GM19240 (cell line): ENCODE results near the gene CAMSAP1.

Experiments
- DNase-seq: peaks from one replicate; pipeline ENCODE4 v3.0.0; 2011; ENCODE audit warnings: low spot score; ENCODE audit not compliant: insufficient read length

CAMSAP1 gene

DNA sequence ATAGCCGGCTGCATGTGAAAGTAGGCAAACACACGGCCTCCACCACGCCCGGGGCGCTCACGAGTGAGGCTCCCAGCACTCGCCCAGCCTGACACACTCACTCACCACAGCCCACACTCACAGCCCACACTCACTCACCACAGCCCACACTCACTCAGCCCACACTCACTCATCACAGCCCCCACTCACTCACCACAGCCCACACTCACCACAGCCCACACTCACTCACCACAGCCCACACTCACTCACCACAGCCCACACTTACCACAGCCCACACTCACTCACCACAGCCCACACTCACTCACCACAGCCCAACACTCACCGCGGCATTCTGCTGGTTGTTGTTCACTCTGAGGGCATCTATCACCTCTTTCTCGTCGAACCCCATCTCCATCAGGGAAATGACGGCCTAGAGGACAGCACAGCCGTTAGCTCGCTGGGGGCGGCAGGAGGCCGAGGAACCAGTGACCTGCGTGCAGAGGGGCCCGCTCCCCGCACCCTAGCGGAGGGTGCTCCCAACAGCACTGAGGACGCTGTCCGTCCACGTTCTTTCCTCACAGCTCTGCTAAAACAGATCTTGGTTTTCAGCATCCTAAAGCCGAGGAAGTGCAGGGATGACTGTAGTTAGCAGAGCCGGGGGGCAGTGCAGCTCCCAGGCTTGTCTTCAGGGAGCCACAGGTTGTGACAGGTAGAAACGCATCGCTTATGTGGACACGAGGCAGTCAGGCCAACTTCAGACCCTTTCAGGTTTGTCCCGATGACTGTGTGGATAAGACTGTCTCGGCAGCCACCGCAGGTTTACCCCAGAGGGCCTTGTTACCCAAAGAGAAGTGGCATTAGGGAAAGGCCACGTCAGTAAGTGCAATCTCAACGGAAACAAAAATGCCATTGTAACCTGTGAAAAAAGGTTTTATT is 32.3 kb upstream of the CAMSAP1 start:
- no peak for DNase-seq

DNA sequence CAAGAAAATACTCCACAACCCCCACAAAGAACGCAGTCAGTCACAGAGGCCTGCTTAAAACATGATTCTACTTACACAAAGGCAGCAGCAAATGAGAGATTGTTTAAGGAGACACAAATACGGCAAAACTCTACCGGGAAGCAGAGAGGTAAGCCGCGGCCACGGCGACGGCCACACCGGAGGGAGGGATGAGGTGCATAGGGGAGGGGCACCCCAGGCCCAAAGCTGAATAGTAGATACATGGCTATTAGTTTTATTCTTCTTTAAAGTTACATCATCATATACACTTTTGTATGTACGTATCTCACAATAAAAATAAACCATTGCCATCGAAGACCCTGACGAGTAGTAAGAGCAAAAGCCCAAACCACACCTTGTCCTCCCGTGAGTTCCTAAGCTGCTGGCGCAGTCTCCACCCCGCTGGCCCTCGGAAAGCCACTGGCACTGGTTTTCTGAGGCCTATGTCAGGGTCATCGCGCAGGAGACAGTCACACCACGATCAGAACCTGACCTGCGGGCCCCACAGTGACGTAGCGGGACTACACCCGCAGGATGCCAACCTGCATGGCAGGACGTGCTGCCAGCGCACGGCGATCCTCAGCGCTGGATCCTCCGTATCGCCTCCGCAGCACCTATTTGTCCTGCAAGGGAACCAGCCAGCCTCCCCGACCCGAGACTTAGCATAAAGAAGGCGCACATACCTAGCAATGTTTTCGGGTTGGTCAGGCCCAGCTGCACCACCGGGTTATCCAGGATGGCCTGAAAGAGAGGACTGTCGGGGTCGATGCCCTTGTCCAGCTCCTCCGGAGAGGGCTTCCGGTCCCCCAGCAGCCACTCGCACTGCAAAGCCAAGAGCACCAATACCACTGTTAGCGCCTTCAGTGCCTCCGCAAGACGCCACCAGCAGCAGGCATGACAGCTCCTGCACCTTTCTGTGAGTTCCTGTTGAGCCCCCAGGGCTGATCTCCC is 30.5 kb upstream of the CAMSAP1 start:
- no peak for DNase-seq

DNA sequence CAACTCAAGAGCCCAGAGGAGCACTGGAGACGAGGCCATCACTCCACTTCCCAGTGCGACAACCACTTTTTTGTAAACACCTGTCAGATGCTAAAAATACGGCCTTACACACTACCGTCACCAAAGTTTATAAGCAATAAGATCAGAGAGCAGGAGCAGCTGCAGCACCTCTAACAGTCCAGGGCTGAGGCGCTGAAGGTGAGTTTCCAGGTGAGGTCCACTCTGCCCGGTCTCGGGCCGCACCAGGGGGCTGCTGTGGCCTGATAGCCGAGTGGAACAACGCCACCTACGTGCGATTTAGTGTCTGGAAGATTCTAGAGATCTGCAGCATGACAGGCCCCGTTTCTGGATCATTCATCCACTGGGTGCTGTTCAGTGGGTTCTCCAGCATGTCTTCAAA is 25.8 kb upstream of the CAMSAP1 start:
- DNase-seq: no peak

DNA sequence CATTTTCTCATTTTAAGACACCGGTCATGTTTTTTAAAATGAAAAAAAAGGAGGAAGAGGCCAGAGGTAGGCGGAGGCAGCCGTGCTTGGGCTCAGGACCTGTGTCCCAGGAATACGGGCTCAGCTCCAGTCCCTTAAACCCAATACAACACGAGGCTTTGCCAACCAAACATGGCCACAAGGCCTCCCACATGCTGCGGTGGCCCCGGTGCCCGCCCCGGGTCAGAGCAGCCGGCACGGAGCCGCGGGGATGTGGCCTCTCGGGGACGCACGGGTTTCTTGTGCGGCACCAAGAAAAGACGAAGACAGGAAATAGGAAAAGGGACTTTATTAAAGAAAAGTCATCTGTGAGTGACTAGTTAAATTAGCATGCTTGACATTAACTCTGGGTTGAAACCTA is 25.3 kb upstream of the CAMSAP1 start:
- DNase-seq: no peak

DNA sequence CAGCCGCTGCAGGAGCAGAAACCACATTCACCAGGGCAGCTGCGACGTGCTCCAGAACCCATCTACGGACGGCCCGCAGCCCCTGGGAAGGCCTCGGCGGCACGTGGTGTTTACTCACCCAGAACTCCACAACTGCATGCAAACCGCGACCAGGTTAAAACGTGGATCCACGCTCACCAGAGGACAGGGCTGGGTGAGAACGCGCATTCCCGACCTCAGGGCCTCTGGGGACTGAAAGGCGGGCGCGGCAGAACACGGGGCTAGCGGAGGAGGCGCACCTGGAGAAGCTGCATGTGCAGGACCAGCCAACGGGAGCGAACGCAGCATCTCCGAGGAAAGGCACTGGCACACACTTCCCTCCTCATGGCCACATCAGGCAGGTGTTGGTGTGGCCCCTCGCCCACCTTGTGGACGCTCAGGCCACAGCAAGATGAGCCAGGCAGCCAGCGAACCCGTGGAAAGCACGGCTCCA is 24.0 kb upstream of the CAMSAP1 start:
- DNase-seq: no peak

DNA sequence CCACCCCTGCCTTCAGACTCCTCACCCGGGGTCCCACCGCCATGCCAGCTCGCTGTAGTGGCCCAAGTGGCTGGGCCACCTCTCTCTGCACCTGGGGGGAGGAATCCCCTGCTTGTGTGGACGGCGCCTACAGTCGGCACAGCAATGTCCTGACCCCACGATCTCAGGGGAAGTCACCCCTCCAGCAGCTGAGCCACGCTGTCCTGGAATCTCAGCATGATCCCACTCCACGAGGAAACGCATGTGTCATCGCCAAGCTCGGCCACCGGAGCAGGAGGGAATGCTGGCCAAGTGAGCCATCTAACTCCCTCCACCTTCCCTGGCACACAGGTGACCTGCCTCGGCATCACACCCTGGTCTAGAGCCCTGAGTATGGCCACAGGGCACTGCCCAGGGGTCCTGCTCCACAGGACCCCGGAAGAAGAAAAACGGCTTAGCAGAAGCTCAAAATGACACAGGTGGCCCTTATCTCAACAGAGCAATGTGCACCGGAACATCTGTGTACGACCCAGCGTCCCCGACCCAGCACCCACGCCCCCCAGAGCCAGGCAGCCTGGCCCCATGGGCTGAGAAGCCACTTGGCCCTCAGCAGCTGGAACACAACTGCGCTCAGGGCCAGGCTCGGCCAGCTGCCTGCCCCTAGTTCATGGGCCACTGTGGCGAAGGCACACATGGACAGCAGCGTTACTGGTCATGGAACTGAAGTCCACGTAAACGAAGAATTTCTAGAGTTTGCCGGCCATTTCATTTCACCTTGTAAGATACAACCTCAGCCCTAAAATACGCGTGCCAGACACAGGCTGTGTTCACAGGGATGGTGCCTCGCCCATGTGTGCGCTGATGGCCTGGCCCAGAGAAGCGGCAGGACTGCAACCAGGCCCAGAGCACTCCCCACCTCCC is 23.4 kb upstream of the CAMSAP1 start:
- DNase-seq: no peak

DNA sequence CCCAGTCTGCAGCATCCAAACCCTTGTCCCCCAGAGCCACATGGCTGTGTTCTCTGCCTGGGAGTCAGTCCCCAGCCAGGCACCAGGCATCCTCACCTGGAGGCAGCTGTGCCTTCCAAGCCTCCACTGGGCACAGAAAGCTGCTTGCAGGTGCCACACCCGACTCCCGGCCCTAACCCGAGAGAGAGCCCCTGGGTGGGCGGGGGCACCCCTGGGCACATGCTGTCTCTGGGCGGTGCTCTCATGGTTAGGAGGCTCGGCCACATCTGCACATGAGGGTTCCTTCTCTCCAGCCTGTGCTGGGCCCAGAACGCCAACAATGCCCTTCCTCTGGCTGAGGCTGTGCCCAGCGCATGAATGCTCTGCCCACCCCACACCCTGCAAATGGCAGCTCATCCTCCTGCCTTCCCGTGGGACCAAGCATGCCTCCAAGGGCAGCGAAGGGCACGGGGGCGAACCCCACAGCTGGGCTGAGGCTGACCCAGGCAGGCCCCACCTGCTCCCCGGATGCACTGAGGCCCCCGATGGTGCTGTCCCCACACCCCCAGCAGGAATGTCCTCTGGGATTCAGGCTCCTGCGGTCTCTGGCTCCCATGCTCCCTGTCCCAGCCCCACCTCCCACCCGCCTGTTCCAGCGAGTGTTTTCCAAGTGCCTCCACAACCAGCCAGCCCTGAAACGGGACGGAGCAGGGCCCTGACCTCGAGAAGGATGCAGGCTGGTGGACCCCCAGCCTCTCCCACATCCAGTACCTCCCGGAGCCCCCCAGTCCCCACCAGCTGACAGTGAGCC is 22.5 kb upstream of the CAMSAP1 start:
- DNase-seq: no peak

DNA sequence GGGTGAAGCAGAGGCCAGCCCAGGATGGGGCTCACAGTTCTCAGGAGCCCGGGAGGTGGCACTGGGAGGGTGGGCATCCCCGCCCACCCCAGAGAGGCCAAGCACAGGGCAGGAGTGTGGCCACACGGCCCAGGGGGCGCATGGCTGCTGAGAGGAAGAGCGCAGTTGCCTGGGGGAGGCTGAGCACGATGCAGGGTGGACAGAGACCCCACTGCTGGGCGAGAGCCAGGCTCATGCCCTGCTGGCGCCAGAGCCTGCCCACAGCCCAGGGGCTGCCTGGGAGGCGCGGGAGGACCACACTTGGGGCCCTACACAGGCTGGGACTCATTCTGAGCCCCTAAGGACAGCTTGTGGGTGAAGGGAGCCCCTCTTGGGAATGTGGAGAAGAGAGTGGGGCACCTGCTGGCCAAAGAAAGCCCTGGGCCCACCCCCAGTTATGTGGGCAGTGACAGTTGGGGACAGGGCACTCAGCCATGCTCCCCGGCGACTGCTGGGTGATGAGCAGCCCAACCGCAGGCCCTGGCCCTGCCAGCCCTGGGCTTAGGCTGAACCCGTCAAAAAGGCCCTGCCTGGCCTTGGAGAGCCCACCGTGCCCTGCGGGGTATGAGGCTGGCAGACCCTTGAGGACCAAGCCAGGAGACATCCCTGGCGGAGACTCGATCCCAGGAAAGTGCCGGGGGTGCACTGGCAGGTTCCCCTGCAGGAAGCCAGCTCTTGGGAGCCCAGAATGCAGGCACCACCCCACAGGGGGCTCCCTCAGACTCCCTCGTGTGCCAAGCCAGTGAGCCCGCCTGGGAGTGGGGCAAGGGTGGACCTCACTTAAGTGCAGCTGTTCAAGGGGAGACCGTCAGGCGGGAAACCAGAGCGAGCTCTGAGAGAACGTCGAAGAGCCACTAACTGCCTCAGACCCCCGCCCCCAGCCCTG is 21.6 kb upstream of the CAMSAP1 start:
- DNase-seq: no peak

DNA sequence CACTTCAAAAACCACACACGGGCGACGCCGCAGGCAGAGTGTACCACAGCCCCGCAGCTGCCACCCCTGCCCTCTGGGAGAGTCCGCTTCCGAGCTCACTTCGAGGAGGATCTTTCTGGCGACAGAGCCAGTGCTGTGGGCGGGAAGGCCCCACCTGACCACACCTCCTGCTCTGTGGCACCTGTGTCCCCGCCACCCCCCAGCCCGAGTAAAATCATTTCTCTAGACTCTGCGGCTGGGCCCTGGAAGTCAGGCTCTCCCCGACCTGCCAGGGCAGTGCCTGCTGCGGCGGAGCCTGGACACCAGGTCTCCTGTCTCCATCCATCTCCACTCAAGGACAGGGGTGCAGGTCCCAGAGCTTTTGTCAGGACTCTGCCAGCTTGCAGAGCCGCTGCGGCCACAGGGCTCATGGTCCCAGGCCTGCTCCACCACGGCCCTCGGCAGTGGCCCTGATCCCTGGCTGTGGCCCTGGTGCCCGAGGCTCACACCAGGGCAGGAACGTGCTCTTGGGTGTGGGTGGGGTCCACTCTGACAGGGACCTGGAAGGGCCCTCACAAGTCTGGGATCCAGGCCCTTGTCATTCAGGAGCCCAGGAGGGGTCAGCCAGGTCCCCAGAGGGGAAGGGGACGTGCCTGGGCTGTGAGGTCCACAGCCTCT is 20.9 kb upstream of the CAMSAP1 start:
- no peak for DNase-seq

DNA sequence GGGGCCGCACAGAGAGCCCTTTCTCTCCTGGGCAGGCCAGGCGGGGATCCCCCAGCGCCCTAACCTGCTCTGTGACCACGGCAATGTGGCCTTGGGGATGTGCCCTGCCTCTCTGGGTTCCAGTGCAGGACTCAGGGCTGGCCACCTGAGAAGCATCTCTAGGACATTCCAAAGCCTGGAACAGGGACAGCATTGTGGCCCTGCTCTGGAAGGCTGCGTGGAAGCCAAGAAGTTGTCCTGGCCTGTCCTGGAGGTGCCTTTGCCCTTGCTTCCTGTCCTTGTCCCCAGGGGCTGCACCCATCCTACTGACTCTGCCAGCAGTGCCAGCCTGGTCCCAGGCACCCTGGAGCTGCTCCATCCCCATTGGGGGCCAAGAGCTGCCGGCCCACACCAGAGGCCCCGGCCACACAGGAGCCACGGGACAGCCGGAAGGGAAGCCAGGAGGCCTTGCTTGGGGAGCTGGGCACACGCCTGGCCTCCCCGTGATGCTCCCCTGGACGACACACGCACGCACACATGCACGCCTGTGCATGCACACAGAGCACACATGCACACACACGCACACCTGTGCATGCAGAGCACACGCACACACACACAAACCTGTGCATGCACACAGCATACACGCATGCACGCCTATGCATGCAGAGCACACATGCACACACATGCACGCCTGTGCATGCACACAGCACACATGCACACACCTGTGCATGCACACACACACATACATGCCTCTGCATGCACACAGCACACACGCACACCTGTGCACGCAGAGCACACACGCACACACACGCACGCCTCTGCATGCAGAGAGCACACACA is 20.1 kb upstream of the CAMSAP1 start:
- no peak for DNase-seq

DNA sequence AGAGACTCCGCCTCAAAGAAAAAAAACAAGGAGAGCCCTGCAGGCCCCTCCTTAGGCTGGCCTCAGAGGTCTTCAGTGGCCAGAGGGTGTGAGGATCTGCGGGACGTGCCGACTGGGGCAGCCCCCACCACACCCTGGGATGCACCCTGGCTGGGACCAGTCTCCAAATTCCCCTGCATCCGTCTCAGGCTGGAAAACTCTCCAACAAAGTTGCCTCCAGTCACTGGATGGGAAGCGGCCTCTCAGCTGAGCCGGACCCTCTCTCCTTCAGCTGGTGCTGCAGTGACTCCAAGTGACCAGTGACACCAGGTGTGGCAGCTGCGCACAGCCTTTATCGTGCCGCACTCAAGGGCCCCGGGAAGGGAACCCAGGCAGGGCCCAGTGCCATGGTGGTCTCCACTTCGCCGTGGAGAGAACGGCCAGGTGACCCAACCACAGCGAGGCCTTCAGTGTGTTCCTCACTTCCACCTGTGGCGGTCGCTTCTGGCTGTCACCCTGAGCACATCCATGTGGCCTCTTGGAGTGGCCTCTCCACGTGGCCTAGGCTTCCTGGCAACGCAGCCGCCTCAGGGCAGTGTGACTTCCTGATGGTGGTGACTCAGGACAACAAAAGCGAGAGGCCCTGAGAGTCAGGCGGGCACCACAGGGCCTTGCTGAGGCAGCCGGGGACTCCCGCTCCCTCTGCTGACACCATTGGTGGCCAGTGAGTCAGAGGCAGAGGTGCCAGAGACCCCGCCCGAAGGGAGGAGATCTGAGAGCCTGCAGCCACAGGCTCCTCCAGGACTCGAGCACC is 19.3 kb upstream of the CAMSAP1 start:
- DNase-seq: no peak

DNA sequence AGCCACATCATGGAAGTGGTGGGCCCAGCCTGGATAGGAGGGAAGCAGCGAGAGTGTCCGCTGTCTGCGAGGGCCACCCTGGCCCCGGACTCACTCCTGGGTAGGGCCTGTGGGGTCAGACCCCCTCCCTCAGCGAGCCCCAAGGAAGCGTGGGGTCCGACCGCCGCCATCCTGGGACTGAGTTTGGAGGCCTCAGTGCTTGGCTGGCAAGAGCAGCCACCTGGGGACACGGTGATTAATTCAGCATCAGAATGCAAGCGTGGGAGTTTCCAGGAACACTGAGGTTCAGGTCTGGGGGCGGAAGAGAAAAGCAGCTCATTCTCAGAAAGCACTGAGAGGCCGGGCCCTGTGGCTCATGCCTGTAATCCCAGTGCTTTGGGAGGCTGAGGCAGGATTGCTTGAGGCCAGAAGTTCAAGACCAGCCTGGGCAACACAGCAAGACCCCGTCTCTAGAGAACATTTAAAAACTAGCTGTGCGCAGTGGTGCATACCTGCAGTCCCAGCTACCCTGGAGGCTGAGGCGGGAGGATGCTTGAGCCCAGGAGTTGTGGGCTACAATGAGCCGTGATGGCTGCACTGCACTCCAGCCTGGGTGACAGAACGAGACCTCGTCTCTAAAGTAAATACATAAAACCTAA is 18.3 kb upstream of the CAMSAP1 start:
- peak; percentile 28 for DNase-seq

DNA sequence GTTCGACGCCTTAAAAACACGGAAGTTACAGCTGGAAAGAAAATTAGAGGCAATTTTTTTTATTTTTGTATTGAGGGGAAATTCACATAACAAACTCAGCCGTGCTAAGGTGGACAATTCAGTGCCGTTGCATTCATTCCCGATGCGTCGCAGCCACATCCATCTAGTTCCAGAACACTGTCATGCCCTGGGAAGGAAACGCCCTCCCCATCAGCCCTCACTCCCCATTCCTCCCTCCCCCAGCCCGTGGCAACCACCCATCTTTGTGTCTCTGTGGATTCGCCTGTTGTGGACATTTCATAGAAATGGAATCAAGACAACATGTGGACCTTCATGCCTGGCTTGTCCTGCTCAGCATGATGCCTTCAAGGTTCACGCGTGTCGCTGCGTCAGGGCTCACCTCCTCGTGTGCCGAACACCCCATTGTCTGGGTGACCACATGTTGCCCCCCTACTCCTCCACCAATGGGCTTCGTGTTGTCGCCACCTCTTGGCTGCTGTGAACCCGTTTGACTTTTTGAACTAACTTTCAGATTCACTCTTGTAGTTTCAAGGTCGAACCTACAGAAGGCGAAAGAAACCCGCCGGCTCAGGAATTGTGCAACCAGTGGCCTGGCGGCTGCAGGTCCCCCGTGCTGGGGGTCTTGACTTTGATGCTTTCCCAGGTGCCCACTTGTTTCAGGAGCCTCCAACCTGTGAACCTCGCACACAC is 17.4 kb upstream of the CAMSAP1 start:
- DNase-seq: no peak

DNA sequence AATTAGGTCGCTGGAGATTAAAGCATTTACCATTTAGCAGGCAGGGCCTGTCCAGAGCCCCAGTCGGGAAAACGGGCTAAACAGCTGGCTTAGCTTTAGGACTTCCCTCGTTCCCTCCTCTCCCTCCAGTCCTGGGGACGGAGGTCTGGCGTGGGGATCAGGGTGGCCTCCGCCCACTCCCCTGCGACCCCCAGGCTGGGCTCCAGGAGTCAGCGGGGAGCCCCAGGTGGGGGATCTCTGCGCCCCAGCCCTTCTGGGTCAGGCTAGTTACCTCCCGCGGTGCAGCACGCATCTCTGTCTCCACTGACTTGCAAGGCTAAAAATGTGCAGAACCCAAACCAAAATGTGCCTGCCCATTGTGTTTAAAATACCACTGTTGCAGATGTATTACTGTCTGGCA is 16.2 kb upstream of the CAMSAP1 start:
- no peak for DNase-seq

DNA sequence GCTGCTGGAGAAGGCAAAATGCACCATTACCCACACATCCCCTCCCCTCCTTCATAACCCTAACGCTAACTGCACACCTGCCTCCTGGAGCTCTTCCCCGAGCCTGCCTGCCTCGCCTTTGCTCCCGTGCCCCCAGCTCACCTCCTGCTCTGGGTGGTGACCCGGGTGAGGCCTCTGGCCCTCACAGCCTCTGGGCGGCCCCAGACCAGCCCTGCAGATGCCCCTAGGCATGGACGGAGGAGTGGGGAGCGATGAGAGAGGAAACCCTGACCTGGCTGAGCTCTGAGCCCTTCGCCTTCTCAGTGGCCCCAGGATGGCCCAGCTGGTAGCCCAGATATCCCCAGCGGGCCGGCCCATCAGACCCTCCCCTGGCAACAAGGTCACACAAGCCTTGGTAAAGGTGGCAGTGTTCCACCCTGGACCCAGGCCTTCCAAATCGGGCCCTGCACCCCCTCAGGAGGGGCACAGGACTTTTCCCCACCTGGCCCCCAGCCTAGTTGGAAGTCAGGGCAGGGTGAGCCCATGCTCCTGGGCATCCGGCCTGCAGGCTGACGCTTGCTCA is 14.5 kb upstream of the CAMSAP1 start:
- DNase-seq: no peak
